ENCODE data around the gene SOD3.

SOD3 gene

GRCh38 chr4:24775032-24775605 is 20.3 kb upstream of the SOD3 start:
- no peak overlapping the region for H3K4me3 ChIP-seq (ENCODE audit: low read depth, low read length)
- TF ChIP-seq, protein P1, sequence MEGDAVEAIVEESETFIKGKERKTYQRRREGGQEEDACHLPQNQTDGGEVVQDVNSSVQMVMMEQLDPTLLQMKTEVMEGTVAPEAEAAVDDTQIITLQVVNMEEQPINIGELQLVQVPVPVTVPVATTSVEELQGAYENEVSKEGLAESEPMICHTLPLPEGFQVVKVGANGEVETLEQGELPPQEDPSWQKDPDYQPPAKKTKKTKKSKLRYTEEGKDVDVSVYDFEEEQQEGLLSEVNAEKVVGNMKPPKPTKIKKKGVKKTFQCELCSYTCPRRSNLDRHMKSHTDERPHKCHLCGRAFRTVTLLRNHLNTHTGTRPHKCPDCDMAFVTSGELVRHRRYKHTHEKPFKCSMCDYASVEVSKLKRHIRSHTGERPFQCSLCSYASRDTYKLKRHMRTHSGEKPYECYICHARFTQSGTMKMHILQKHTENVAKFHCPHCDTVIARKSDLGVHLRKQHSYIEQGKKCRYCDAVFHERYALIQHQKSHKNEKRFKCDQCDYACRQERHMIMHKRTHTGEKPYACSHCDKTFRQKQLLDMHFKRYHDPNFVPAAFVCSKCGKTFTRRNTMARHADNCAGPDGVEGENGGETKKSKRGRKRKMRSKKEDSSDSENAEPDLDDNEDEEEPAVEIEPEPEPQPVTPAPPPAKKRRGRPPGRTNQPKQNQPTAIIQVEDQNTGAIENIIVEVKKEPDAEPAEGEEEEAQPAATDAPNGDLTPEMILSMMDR (IDR thresholded peaks at IDR 0.05; ENCODE audit: low read depth, low read length, missing control alignments): no peak
- DNase-seq (ENCODE audit: low read depth): no peak

DNA sequence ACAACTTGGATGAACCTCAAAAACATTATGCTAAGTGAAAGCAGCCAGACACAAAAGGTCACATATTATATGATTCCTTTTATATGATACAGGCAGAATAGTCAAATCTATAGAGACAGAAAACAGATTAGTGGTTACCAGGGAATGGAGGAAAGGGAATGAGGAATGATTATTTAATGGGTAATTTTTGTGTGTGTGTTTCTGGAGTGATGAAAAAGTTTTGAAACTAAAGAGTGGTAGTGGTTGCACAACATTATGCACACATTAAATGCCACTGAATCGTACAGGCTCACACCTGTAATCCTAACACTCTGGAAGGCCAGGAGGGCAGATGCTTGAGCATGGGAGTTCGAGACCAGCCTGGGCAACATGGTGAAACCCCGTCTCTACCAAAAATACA is 19.6 kb upstream of the SOD3 start:
- no peak for DNase-seq (ENCODE audit: low read depth)
- TF ChIP-seq, protein P1 (IDR thresholded peaks at IDR 0.05; ENCODE audit: low read depth, low read length, missing control alignments): no peak

DNA sequence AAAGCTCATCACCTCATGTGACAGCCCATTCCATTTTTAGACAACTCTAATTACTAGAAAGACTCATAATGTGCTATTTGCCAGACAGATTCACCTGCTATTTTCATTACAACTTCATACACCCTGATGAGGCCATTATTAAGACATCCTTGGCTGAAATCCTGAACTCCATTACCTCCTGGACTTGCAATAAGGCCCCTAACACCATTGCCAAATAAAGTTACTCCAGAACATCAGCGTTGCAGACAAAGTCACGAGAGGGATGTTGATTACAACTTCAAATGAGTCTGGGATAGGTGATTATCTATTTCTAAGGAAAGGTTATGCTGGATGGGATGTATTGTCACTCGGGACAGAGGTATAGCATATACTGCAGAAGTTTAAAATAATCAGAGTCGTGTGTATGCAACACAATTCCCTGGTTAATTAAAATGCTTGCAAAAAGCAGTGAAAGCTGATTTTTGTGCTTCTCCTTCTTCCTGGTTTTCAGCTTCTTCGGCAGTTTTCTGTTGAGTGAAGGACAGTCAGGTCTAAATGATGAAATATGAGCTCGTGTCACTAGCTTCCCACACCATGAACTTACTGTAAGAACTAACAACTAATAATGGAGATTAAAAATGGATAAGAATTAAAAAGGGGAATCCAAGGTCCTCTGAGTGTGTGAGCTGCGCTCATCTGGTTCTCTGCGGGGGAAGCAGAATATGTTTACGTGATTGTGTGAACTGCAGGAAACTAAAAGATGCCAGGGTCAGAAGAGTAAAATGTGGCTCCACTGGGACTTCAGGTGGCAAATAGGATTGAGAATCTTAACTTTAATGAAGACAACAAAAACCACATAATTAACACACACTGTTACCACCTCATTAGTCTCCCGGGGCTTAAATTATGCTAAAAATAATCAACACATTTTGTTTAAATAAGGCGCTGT is 17.6 kb upstream of the SOD3 start:
- DNase-seq (ENCODE audit: low read depth): no peak
- TF ChIP-seq, protein P1 (IDR thresholded peaks at IDR 0.05; ENCODE audit: low read depth, low read length, missing control alignments): no peak
- no peak overlapping the region for H3K4me3 ChIP-seq (ENCODE audit: low read depth, low read length)

More for the DNA sequence above, 19.6 kb upstream of the SOD3 start:
- H3K4me3 ChIP-seq (ENCODE audit: low read depth, low read length): no peak overlapping the region

- H3K4me3 ChIP-seq (ENCODE audit: low read depth, low read length): no peak overlapping the region
- TF ChIP-seq, protein P1 (IDR thresholded peaks at IDR 0.05; ENCODE audit: low read depth, low read length, missing control alignments): no peak
- DNase-seq (ENCODE audit: low read depth): no peak
Observed at GRCh38 chr4:24778464-24779225, 16.7 kb upstream of the SOD3 start.

DNA sequence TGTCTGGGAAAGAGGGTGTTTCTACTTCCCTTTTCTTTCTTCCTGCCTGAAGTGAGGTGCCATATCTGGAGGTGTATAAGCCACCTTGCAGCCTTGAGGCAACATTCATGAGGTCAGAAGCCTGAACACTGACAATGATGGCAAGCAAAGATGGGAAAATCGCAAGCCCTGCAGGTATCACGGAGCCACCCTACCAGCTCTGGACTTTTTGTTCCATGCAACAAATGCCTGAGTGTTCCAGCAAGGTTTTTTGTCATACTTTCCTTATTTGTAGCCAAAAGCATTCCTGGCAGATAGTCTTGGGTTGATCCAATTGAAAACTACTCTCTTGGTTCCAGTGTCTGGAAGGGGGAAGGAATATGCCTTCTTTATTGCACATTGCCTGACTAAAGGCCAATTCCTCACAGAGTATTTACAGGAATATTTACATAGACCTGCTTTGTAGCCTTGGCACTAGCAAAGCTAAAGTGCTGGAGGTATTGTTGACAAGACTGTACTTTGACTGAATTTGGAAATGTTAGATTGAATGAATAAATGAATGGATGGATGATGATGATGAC is 14.4 kb upstream of the SOD3 start:
- DNase-seq (ENCODE audit: low read depth): no peak
- no peak overlapping the region for H3K4me3 ChIP-seq (ENCODE audit: low read depth, low read length)
- TF ChIP-seq, protein P1 (IDR thresholded peaks at IDR 0.05; ENCODE audit: low read depth, low read length, missing control alignments): no peak

DNA sequence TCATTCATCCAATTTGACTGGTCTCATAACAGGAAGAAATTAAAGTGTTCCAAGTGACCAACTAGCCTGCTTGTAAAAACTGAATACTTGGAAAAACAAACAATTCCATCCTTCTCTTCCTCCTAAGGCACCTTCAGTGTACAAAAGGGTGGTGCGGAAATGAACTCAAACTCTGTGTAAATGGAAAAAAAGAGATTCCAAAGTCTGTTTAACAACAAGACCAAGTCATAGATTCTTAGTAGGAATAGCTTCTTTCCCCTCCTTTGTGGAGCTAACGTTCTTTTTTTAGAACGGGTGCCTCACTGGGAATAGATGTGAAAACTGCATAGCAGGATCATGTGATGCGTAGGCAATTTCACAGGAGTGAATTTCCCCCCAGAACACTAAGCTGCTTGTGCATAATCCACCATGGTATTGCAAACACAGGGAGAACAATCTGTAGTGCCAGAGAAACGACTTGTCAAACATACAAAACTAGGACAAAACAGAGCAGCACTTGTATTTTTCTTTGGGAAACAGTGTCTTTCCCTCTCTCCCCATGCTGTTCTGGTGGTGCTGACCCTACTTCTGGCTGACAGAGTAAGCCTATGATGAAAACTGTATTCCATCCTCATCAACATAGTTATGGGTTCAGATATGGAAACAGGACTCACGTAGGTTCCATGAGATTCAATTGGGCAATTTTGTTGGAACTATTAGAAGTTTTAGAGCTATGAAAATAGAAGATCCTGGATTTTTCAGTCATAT is 13.2 kb upstream of the SOD3 start:
- no peak overlapping the region for H3K4me3 ChIP-seq (ENCODE audit: low read depth, low read length)
- no peak for DNase-seq (ENCODE audit: low read depth)
- TF ChIP-seq, protein P1 (IDR thresholded peaks at IDR 0.05; ENCODE audit: low read depth, low read length, missing control alignments): no peak

Measured in GM12864 (cell line).